Activated T-cell treated with anti-CD3 and anti-CD28 coated beads, Interleukin-2, amount 50 U/mL, for 72 hours (primary cell): ENCODE results near the gene SYTL1. TPM values are rescaled to one million over a fixed set of nuclear protein-coding genes. Genes with fewer than 3 reads are reported as not detected.

Source experiments
- total RNA-seq, 2 donors: library from RNA; stranded (reverse); gene quantifications; one replicate each; pipeline ENCODE4 v1.2.3, GENCODE V29; 2022

The SYTL1 gene
- total RNA-seq, 2 donors from 2014 or later: 73.1 to 89.9 TPM

Other genes with a start within 250 kb of the SYTL1 start
- gene SLC9A1, start 186.9 kb upstream of the SYTL1 start, total RNA-seq: 10 to 100 TPM; 25.5 to 28.2 TPM
- 10 to 100 TPM; 41.6 to 42.5 TPM for gene WDTC1, start 107.4 kb upstream of the SYTL1 start, total RNA-seq
- 10 to 100 TPM; 41.9 to 61.3 TPM for gene TMEM222, start 19.9 kb upstream of the SYTL1 start, total RNA-seq
- 10 to 100 TPM in 1 of 2 donors, 1 to 10 TPM in 1; 8.3 to 10.4 TPM for gene MAP3K6, start 24.9 kb downstream of the SYTL1 start, total RNA-seq
- gene FCN3, start 32.8 kb downstream of the SYTL1 start, total RNA-seq: not detected
- gene CD164L2, start 41.3 kb downstream of the SYTL1 start, total RNA-seq: not detected
- under 1 TPM; 0.81 to 0.91 TPM for gene GPR3, start 50.6 kb downstream of the SYTL1 start, total RNA-seq
- gene WASF2, start 148.1 kb downstream of the SYTL1 start, total RNA-seq: 100 to 1,000 TPM; 146 to 197 TPM